SW480 (cell line): ENCODE results near the gene TNPO3.
"Not testable (repeated sequence)": the region's sequence is repeated elsewhere in the genome, so short reads cannot be mapped to it uniquely, and the experiment has no call there.

ENCODE experiments used
- DNase-seq: peaks from one replicate; pipeline ENCODE4 v3.0.0-alpha.2; 2016; ENCODE audit warnings: low spot score

The TNPO3 gene

DNA sequence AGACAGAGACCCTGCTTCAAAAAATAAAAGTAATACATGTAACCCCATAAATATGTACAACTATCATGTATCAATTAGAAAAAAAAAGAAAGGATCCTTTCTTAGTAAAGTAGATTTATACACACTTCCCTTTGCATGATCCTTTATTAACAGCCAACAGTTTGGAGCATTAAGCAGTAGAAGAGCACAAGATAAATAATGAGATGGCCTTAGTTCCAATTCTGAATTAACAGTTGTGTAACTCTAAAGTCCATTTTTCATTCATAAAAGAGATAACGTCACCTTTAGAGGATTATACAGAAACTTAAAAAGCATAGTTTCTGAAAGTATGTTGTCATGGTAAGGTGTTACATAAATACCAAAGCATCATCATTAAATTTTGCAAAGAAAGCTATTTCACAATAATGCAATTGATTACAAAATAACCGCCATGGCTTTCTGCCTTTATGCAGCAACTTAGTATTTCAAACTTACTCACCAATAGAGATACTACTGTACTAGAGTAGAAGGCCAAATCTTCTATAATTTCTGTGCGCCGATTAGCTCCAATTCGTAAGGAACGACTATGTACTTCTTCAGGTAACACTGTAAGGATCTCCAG lies 40.3 kb downstream of the TNPO3 start:
- no peak for DNase-seq

DNA sequence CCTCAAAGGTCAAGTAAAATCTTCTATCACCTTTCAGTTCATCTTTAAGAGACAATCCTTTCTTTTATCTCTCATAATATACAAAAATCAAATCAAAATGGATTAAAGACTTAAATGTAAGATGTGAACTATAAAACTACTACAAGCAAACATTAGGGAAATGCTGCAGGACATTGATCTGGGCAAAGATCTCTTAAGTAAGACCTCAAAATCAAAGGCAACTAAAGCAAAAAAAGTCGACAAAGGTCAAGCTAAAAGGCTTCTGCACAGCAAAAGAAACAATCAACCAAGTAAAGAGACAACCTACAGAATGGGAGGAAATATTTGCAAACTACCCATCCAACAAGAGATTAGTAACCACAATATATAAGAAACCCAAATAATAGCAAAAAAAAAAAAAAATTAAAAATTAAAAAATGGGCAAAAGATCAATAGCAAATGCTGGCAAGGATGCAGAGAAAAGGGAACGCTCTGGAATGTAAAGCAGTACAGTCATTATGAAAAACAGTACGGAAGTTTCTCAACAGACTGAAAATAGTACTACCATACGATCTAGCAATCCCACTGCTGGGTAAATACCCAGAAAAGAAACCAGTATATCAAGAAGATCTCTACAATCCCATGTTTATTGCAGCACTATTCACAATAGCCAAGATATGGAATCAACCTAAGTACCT lies 41.7 kb downstream of the TNPO3 start:
- no peak for DNase-seq

- DNase-seq: no peak
Observed at GRCh38 chr7:129012641-129013040, 42.3 kb downstream of the TNPO3 start.

DNA sequence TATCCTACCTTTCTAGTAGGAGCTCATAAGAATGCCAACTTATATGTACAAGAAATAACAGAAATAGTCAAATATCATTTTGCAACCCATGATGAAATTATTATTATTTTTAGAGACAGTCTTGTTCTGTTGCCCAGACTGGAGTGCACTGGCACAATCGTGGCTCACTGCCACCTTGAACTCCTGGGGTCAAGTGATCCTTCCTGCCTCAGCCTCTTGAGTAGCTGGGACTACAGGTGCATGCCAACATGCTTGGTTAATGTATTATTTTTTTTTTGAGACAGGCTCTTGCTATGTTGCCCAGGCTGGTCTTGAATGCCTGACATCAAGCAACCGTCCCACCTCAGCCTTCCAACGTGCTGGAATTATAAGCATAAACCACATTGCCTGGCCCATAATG lies 44.8 kb downstream of the TNPO3 start:
- no peak for DNase-seq

DNA sequence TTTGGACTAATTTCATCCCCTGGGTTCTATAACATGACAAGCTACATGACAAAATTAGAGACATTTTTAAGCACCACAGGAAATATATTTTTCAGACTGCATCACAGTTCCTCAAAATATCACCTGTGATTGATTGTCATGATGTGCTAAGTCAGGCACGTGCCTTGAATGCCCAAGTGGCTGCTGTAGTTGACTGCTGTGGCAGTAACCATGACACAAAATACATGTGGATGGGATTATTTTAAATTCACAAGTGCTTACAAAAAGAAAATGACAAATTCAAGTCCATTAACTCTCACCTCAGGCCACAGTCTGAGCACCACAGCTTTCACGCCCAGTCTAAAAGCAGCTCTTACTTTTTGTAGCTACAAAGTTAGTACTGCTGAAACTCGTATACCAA lies 45.5 kb downstream of the TNPO3 start:
- no peak for DNase-seq

DNA sequence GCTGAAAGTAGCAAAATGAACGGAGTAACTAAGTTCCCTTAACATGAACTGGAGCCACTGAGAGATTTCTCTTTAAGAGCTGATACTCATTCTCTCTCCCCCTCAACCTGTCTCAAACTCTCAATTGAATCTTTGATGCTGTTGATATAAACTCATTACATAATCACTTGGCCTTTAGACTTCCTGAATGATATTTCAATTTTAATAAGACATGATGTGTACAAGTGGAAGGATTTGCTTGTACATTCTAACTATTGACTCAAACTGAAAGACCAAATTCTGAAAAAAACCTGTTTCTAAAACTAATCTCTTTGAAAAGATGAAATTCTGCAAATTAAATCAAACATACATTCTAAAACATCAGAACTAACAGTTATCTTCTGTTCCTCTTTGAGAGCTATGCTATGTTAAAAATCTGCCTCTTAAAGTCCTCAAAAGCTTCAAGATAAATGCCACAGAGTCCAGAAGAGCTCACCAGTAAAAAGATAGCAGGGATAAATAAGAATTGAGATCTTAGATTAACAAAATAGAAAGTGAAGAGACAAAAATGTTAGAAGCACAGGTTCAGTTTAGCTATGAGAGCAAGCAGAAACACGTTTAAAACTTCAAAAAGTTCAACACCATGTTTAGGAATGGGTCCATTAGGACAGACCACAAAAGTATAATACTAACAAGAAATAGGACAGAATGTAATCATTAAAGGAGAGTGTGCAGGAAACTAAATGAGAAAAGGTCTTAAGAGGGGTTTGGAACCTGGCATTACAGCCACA lies 46.1 kb downstream of the TNPO3 start:
- DNase-seq: no peak

GRCh38 chr7:129007572-129007971 lies 47.3 kb downstream of the TNPO3 start:
- DNase-seq: no peak

DNA sequence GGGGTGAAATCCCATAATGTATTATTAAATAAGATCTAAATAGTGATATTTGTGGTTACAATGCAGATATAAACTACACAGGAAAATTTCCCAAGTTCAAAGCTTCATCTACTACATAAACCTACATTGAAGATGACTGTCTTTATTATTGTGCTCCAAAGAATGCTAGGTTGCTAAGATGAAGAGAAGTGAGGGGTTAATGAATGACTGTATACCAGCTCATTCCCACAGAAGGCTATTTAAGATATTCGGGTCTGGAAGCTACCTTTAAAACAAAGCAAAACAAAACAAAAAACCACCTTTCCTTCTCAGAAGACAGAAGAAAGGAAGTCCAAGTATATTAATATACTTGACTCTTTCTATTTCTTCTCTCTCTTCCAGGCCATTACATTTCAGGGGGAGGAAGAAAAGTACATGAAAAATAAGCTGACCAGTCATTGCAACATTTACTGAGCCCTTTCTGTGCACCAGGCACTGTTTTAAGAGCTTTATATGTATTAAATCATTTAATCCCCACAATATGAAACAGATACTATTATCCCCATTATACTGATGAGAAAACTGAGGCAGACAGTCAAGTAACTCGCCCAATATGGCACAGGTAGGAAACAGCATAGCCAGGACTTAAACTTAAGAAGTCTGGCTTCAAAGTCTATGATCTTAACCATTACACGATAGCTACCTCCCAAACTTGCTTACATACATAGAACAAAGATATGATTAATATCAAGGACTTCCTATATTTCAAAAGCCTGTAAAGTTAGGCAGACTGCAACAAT lies 48.1 kb downstream of the TNPO3 start:
- DNase-seq: no peak

DNA sequence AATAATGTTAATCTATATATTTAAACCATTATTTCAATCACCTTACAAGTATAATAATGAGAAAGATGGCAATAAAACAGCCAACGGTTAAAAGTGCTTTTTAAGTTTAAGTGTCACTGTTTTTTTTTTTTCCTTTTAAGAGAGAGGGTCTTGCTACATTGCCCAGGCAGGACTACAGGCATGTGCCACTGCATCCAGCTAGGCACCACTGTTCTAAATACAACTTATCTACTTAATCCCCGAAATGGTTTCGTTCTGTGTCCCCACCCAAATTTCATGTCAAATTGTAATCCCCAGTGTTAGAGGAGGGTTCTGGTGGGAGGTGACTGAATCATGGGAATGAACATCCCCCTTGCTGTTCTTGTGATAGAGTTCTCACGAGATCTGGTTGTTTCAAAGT lies 49.7 kb downstream of the TNPO3 start:
- DNase-seq: no peak

DNA sequence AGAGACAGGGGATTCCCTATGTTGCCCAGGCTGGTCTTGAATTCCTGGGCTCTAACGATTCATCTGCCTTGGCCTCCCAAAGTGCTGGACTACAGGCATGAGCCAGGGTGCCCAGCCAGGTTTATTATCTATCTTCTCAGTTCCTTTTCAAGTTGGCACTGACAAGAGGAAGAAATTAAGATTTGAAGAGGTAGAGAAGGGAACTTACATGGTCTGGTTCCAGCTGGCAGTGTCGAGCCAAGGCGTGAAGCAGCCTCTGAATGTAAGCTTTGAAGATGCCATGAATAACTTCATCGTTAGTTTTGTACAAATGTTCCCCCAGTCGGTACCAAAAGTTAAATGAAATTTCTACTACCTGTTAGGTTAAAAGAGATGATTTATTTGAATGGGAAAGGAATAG lies 57.7 kb downstream of the TNPO3 start:
- no peak for DNase-seq

GRCh38 chr7:128994560-128994959 lies 60.4 kb downstream of the TNPO3 start:
- not testable (repeated sequence) for DNase-seq

- no peak for DNase-seq
Observed at GRCh38 chr7:128993419-128993818, 61.5 kb downstream of the TNPO3 start.

DNA sequence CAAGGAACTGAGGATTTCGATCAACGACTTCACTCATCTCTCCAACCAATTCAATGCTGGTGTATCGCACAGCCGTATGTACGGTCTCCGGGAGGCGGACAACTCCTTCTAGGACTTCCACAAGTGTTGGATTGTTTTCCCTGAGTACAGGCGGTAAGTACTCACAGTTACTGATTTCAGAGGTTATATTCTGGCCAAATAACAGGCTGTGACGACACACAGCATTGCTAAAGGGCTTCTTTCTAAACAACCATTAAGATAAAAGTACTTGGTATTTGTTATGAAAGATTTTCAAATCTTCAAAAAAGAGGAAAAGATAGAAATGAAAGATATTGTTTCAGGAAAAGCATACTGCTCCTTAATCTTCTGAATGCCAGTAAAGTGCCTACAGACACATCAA lies 65.0 kb downstream of the TNPO3 start:
- DNase-seq: no peak

DNA sequence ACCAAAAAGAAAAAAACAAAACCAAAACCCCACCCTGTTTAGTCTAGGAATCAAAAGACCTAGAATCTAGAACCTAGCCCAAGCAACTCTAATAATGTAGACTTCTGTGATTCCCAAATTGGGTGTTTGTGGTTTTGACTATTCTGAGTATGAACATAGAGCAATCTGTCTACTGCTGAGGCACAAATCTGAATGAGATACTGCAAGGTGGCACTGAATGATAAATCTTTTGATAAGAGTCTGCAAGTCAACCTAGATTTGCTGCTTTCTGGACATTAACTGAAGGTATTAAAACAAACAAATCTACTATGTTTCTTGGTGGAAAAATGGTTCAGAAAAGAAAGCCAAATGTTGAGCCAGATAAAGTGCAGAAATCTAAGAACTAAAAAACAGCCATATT lies 66.5 kb downstream of the TNPO3 start:
- no peak for DNase-seq

DNA sequence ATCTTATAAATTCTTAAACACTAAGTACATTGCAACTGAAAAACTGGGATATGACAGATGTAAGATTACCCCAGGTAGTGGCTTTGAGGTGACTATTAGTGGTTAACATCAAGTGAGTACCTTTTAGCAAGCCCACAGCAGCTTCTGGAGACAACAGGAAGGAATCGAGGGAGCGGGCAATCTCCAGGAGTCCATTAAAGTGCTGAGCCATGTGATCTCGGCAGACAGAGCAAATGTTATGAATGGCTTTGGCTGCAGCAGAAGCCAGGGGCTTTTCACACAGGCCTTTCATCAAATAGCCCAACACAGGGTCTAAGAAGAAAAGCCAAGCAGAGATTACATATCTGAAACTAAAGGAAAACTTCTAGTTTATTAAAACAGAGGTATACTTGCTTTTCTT lies 68.3 kb downstream of the TNPO3 start:
- DNase-seq: no peak

DNA sequence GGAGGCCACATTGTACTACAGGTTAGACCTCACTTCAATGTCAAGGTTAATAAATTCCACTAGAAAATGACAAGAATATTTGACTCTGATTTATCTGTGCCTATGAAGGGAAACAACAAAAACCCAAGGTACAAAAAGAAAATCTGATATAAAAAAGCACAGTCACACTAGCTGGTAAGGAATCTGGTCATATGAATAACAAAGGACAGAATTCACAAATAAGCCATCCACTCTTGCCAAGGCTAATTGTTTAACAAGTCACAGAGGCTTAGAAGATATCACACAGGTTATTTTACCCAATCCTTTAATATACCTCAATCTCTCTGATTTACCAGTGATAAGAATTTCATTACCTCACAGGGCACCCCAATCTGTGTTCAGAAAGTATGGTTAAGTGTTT lies 69.3 kb downstream of the TNPO3 start:
- DNase-seq: no peak

DNA sequence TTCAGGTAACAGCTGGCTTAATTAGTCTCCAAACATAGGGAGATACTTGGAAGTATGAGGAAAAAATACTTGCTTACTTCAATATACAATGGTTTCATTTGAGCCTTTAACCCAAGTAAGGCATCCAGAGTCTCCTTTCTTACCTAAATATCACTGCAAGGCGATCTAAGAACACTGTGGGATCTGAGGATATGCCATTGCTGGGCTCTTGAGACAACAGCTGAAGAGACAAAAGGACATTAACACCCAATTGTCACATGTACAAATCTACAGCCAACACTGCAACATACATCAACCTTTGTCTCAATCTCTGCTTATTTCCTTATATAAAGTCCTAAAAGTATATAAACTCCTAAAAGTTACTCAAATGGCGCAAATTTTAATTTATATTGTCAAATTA lies 72.8 kb downstream of the TNPO3 start:
- DNase-seq: no peak

DNA sequence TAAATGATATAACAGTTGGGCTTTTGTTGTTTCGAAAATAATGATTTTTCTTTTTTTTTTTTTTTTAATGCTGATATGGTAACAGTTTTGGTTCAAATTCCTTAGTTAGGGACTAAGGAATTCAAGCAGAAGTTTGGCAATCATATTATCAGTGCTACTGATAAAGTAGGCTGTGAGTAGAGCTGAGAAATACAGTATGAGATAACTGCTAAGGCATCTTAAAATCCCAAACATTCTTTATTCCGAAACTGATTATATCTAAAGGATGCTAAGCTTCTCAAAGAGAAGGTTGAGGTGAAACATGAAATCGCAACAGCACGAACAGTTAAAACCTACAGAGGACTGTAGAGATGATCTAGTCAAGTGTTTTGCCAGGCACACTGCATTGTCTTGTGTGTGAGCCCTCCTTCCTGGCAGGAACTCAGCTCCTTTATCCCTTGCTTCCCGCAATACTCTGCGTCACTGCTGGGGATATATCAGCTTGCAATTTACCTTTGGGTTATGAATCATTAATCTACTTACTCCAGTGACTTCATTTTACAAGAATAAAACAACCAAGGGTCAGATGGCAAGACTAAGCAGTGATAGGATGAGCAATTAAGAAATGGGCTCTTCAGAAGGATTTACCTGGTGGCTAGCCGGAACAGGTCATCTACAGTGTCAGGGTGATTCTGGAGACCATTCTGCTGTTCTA lies 80.5 kb downstream of the TNPO3 start:
- DNase-seq: no peak

GRCh38 chr7:128968624-128969023 lies 86.3 kb downstream of the TNPO3 start:
- DNase-seq: no peak

- no peak for DNase-seq
Observed at GRCh38 chr7:128963327-128963757, 91.6 kb downstream of the TNPO3 start.

- DNase-seq: no peak
Observed at GRCh38 chr7:128962899-128963298, 92.0 kb downstream of the TNPO3 start.
